ENCODE measurements around the gene MIP. TPM values are rescaled to one million over a fixed set of nuclear protein-coding genes. Genes with fewer than 3 reads are reported as not detected.

The MIP gene
- total RNA-seq, 1 experiment from 2014 or later: not detected

DNA sequence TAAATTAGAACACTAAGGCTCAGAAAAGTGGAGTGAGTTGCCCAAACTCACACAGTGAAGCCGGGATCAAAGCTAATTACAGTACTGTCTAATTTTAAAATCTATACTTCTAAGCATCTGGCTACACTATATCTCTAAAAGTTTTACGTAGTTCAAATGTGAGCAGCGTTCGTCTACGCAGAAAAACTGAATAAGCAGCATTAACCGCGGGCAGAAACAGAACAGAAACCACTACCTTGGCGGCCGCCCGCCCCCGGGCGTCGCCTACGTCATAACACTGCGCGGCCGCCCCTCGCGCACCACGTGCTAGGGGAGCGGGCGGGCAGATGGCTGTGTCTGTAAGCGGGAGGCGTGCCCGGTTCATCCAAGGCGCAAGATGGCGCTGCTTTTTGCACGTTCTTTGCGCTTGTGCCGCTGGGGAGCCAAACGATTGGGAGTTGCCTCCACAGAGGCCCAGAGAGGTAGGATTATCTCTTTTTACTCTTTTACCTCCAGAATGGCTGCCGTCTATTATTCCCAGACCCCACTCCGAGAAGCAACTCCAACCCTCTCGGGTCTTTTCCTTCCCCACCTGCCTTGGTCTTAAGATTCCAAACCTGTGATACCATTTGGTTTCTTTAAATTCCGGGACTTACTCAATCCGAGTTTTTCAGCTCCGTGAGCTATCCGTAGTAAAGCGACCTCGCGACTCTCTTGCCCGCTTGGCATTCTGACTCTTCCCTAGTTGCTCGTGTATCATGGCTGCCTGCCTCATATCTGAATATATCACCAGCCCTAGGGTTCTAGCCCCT lies 14.0 kb upstream of the MIP start, which contains the start of gene SPRYD4:
Gene SPRYD4, plus strand, starts transcription at position 363 of the 791 bp plus-strand sequence. Its CDS starts 14 bp downstream, at position 377.
- Histone ChIP-seq H3K4me3 (ENCODE audit: low read depth in 2 of 2, low read length in 2 of 2) (peak within 1 kb of the TSS; percentile 98 to 100), H3K36me3 (ENCODE audit: control insufficient read depth, insufficient read depth, low read length) (peaks cover 4% of the 10 kb centered on the region; the same call in 1 of the 2 replicates), H3K4me1 (ENCODE audit: control insufficient read depth, insufficient read depth, low read length) (peaks cover 9% of the 10 kb centered on the region), H3K27ac (ENCODE audit: low read length) (peak within 1 kb of the TSS; percentile 100), H3K9me3 (ENCODE audit: control insufficient read depth, insufficient read depth, low read depth, low read length) (no peaks in the 10 kb centered on the region), H3K27me3 (ENCODE audit: control insufficient read depth, insufficient read depth, low read length) (no peaks in the 10 kb centered on the region)
- ChIA-PET POLR2A (no interaction called here), CTCF (interaction anchor here (0.7 kb wide), 1 partner anchor 41 kb away, joined by 3 read pairs; no protein-coding TSS in a partner anchor)
- ATAC-seq (peak; percentile 97), DNase-seq (ENCODE audit: low read depth, low spot score) (peak; percentile 59)
- TF ChIP-seq, protein P1, sequence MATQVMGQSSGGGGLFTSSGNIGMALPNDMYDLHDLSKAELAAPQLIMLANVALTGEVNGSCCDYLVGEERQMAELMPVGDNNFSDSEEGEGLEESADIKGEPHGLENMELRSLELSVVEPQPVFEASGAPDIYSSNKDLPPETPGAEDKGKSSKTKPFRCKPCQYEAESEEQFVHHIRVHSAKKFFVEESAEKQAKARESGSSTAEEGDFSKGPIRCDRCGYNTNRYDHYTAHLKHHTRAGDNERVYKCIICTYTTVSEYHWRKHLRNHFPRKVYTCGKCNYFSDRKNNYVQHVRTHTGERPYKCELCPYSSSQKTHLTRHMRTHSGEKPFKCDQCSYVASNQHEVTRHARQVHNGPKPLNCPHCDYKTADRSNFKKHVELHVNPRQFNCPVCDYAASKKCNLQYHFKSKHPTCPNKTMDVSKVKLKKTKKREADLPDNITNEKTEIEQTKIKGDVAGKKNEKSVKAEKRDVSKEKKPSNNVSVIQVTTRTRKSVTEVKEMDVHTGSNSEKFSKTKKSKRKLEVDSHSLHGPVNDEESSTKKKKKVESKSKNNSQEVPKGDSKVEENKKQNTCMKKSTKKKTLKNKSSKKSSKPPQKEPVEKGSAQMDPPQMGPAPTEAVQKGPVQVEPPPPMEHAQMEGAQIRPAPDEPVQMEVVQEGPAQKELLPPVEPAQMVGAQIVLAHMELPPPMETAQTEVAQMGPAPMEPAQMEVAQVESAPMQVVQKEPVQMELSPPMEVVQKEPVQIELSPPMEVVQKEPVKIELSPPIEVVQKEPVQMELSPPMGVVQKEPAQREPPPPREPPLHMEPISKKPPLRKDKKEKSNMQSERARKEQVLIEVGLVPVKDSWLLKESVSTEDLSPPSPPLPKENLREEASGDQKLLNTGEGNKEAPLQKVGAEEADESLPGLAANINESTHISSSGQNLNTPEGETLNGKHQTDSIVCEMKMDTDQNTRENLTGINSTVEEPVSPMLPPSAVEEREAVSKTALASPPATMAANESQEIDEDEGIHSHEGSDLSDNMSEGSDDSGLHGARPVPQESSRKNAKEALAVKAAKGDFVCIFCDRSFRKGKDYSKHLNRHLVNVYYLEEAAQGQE (IDR thresholded peaks at IDR 0.05; ENCODE audit: insufficient read depth in 1 of 2, low read depth in 2 of 2, low read length in 1 of 2): 0 out of 4 replicates have a peak, but pooled peaks of 1 of the 2 experiments have one; percentile 45
- TF ChIP-seq SIN3A (IDR thresholded peaks at IDR 0.05; ENCODE audit: borderline replicate concordance, insufficient read depth, low read depth, low read length): peak; percentile 82; the same call in 1 of the 2 replicates
- TF ChIP-seq TCF7L2 (IDR thresholded peaks at IDR 0.05; ENCODE audit: low read depth, low read length): peak; percentile 39; the same call in 1 of the 2 replicates
- peak; percentile 98 for TF ChIP-seq POLR2AphosphoS5 (IDR thresholded peaks at IDR 0.05; ENCODE audit: low read depth, low read length)
- TF ChIP-seq CTCF (IDR thresholded peaks at IDR 0.05): peak; percentile 78; the same call in 1 of the 2 replicates
- in situ Hi-C loops (cut with HindIII; ENCODE audit: low pct_unique_long_range_greater_than_20kb, low sequenced_read_pairs): no loop called here
- intact Hi-C loops (cut with micrococcal nuclease; ENCODE audit: unreplicated experiment): loop anchor here (5.0 to 10.0 kb wide), 2 partner anchors 104 to 151 kb away; partner anchors contain the start of genes APOF, CNPY2 and STAT2
- TSS peak; percentile 76 for BruUV-seq (replicated peaks)

DNA sequence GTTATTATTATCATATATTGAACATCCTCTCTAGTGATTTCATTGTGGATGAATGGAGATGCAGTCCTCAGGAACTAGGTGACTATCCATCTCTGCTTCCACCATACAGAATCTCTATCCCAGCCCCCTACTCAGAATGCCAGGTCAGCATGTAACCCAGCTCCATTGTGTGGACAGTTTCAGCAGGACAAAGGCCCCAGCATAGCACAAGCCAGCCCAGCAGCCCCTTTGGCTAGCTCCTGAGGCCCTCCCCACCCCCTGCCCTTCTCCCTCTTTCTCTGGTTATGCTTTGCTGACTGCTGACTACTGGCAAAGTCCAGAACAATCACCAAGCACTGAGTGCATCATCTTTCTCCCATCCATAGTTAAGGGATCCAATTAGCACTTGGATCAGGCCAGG lies 8.1 kb upstream of the MIP start:
- intact Hi-C loops (cut with micrococcal nuclease; ENCODE audit: unreplicated experiment): loop anchor here (10.0 kb wide), 1 partner anchor 98 kb away; the partner anchor contains the start of genes APOF and STAT2
- CTCF ChIA-PET: interaction anchor here (1.3 to 1.6 kb wide), 2 partner anchors 146 to 229 kb away, joined by 4 to 6 read pairs; no protein-coding TSS in a partner anchor

More for the DNA sequence above, 8.1 kb upstream of the MIP start:
- ATAC-seq (no peak), DNase-seq (ENCODE audit: low read depth, low spot score) (no peak)
- H3K36me3 ChIP-seq (ENCODE audit: control insufficient read depth, insufficient read depth, low read length): no peaks in the 10 kb centered on the region
- POLR2A ChIA-PET: no interaction called here
- in situ Hi-C loops (cut with HindIII; ENCODE audit: low pct_unique_long_range_greater_than_20kb, low sequenced_read_pairs): no loop called here
- BruUV-seq (replicated peaks): no TSS peak
- no peak overlapping the region for H3K4me3 ChIP-seq (ENCODE audit: low read depth in 2 of 2, low read length in 2 of 2)
- H3K27me3 ChIP-seq (ENCODE audit: control insufficient read depth, insufficient read depth, low read length): no peaks in the 10 kb centered on the region
- no peak overlapping the region for H3K27ac ChIP-seq (ENCODE audit: low read length)
- H3K9me3 ChIP-seq (ENCODE audit: control insufficient read depth, insufficient read depth, low read depth, low read length): no peaks in the 10 kb centered on the region
- H3K4me1 ChIP-seq (ENCODE audit: control insufficient read depth, insufficient read depth, low read length): no peaks in the 10 kb centered on the region
- no peak for TF ChIP-seq SIN3A (IDR thresholded peaks at IDR 0.05; ENCODE audit: borderline replicate concordance, insufficient read depth, low read depth, low read length)
- no peak for TF ChIP-seq TCF7L2 (IDR thresholded peaks at IDR 0.05; ENCODE audit: low read depth, low read length)
- TF ChIP-seq CTCF (IDR thresholded peaks at IDR 0.05): no peak
- no peak for TF ChIP-seq POLR2AphosphoS5 (IDR thresholded peaks at IDR 0.05; ENCODE audit: low read depth, low read length)
- TF ChIP-seq, protein P1 (IDR thresholded peaks at IDR 0.05; ENCODE audit: insufficient read depth in 1 of 2, low read depth in 2 of 2, low read length in 1 of 2): no peak
